Measurements from ENCODE around the gene FAXDC2. TPM values are rescaled to one million over a fixed set of nuclear protein-coding genes. Genes with fewer than 3 reads are reported as not detected.

The FAXDC2 gene
- total and polyA plus RNA-seq, 2 of the 13 experiments (the other 11 are each of a cell fraction or from before 2014, with no cell fraction given): 4.7 to 58.8 TPM

DNA sequence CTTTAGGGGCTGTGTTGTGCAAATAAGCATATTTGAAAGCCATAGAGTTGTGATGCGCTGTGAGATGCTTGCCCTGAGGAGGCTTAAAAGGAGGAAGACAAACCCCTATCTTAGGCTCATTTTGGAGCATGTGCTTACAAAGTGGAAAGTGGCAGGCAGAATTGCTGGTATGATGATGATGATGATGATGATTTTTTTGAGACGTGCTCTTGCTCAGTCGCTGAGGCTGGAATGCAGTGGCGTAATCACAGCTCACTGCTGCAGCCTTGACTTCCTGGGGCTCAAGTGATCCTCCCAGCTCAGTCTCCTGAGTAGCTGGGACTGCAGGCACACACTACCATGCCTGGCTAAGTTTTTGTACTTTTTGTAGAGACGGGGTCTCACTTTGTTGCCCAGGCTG is 9.7 kb upstream of the FAXDC2 start (continued):
- TF ChIP-seq GFI1 (CRISPR knock-in tag; IDR thresholded peaks at IDR 0.05; ENCODE audit: borderline replicate concordance): no peak; the same call in 1 of the 2 replicates
- TF ChIP-seq SSRP1 (CRISPR knock-in tag; IDR thresholded peaks at IDR 0.05): no peak
- no peak for TF ChIP-seq ZNF496 (CRISPR knock-in tag; IDR thresholded peaks at IDR 0.05; ENCODE audit: insufficient replicate concordance)
- TF ChIP-seq ZNF282 (IDR thresholded peaks at IDR 0.05; ENCODE audit: partially characterized antibody): no peak
- TF ChIP-seq, protein P1, sequence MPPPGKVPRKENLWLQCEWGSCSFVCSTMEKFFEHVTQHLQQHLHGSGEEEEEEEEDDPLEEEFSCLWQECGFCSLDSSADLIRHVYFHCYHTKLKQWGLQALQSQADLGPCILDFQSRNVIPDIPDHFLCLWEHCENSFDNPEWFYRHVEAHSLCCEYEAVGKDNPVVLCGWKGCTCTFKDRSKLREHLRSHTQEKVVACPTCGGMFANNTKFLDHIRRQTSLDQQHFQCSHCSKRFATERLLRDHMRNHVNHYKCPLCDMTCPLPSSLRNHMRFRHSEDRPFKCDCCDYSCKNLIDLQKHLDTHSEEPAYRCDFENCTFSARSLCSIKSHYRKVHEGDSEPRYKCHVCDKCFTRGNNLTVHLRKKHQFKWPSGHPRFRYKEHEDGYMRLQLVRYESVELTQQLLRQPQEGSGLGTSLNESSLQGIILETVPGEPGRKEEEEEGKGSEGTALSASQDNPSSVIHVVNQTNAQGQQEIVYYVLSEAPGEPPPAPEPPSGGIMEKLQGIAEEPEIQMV (CRISPR knock-in tag; IDR thresholded peaks at IDR 0.05; ENCODE audit: low read depth): no peak
- no peak for TF ChIP-seq ZNF879 (CRISPR knock-in tag; IDR thresholded peaks at IDR 0.05)
- TF ChIP-seq, protein P2, sequence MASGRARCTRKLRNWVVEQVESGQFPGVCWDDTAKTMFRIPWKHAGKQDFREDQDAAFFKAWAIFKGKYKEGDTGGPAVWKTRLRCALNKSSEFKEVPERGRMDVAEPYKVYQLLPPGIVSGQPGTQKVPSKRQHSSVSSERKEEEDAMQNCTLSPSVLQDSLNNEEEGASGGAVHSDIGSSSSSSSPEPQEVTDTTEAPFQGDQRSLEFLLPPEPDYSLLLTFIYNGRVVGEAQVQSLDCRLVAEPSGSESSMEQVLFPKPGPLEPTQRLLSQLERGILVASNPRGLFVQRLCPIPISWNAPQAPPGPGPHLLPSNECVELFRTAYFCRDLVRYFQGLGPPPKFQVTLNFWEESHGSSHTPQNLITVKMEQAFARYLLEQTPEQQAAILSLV (CRISPR knock-in tag; IDR thresholded peaks at IDR 0.05; ENCODE audit: borderline replicate concordance): no peak
- TF ChIP-seq, protein P3, sequence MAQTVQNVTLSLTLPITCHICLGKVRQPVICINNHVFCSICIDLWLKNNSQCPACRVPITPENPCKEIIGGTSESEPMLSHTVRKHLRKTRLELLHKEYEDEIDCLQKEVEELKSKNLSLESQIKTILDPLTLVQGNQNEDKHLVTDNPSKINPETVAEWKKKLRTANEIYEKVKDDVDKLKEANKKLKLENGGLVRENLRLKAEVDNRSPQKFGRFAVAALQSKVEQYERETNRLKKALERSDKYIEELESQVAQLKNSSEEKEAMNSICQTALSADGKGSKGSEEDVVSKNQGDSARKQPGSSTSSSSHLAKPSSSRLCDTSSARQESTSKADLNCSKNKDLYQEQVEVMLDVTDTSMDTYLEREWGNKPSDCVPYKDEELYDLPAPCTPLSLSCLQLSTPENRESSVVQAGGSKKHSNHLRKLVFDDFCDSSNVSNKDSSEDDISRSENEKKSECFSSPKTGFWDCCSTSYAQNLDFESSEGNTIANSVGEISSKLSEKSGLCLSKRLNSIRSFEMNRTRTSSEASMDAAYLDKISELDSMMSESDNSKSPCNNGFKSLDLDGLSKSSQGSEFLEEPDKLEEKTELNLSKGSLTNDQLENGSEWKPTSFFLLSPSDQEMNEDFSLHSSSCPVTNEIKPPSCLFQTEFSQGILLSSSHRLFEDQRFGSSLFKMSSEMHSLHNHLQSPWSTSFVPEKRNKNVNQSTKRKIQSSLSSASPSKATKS (CRISPR knock-in tag; IDR thresholded peaks at IDR 0.05): no peak
- no peak for TF ChIP-seq ZSCAN20 (CRISPR knock-in tag; IDR thresholded peaks at IDR 0.05; ENCODE audit: borderline replicate concordance)
- TF ChIP-seq, protein P4, sequence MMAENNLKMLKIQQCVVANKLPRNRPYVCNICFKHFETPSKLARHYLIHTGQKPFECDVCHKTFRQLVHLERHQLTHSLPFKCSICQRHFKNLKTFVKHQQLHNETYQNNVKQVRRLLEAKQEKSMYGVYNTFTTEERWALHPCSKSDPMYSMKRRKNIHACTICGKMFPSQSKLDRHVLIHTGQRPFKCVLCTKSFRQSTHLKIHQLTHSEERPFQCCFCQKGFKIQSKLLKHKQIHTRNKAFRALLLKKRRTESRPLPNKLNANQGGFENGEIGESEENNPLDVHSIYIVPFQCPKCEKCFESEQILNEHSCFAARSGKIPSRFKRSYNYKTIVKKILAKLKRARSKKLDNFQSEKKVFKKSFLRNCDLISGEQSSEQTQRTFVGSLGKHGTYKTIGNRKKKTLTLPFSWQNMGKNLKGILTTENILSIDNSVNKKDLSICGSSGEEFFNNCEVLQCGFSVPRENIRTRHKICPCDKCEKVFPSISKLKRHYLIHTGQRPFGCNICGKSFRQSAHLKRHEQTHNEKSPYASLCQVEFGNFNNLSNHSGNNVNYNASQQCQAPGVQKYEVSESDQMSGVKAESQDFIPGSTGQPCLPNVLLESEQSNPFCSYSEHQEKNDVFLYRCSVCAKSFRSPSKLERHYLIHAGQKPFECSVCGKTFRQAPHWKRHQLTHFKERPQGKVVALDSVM (CRISPR knock-in tag; IDR thresholded peaks at IDR 0.05): peak; percentile 75
- TF ChIP-seq, protein P5, sequence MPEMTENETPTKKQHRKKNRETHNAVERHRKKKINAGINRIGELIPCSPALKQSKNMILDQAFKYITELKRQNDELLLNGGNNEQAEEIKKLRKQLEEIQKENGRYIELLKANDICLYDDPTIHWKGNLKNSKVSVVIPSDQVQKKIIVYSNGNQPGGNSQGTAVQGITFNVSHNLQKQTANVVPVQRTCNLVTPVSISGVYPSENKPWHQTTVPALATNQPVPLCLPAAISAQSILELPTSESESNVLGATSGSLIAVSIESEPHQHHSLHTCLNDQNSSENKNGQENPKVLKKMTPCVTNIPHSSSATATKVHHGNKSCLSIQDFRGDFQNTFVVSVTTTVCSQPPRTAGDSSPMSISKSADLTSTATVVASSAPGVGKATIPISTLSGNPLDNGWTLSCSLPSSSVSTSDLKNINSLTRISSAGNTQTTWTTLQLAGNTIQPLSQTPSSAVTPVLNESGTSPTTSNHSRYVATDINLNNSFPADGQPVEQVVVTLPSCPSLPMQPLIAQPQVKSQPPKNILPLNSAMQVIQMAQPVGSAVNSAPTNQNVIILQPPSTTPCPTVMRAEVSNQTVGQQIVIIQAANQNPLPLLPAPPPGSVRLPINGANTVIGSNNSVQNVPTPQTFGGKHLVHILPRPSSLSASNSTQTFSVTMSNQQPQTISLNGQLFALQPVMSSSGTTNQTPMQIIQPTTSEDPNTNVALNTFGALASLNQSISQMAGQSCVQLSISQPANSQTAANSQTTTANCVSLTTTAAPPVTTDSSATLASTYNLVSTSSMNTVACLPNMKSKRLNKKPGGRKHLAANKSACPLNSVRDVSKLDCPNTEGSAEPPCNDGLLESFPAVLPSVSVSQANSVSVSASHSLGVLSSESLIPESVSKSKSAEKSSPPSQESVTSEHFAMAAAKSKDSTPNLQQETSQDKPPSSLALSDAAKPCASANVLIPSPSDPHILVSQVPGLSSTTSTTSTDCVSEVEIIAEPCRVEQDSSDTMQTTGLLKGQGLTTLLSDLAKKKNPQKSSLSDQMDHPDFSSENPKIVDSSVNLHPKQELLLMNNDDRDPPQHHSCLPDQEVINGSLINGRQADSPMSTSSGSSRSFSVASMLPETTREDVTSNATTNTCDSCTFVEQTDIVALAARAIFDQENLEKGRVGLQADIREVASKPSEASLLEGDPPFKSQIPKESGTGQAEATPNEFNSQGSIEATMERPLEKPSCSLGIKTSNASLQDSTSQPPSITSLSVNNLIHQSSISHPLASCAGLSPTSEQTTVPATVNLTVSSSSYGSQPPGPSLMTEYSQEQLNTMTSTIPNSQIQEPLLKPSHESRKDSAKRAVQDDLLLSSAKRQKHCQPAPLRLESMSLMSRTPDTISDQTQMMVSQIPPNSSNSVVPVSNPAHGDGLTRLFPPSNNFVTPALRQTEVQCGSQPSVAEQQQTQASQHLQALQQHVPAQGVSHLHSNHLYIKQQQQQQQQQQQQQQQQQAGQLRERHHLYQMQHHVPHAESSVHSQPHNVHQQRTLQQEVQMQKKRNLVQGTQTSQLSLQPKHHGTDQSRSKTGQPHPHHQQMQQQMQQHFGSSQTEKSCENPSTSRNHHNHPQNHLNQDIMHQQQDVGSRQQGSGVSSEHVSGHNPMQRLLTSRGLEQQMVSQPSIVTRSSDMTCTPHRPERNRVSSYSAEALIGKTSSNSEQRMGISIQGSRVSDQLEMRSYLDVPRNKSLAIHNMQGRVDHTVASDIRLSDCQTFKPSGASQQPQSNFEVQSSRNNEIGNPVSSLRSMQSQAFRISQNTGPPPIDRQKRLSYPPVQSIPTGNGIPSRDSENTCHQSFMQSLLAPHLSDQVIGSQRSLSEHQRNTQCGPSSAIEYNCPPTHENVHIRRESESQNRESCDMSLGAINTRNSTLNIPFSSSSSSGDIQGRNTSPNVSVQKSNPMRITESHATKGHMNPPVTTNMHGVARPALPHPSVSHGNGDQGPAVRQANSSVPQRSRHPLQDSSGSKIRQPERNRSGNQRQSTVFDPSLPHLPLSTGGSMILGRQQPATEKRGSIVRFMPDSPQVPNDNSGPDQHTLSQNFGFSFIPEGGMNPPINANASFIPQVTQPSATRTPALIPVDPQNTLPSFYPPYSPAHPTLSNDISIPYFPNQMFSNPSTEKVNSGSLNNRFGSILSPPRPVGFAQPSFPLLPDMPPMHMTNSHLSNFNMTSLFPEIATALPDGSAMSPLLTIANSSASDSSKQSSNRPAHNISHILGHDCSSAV (CRISPR knock-in tag; IDR thresholded peaks at IDR 0.05; ENCODE audit: borderline replicate concordance): no peak
- TF ChIP-seq ZNF766 (CRISPR knock-in tag; IDR thresholded peaks at IDR 0.05; ENCODE audit: borderline replicate concordance): no peak
- TF ChIP-seq ZFX (CRISPR knock-in tag; IDR thresholded peaks at IDR 0.05; ENCODE audit: low read depth): no peak

Data from HepG2 (cell line).